Parathyroid adenoma (tissue), 2 donors: ENCODE measurements around the gene KCTD21.
A peak's percentile ranks its signal among the peaks of the same experiment; 100 is the strongest.

ENCODE experiments used
- H2AFZ ChIP-seq: fragments of 300-600 bp; sonication (generic); one replicate; pipeline ENCODE4 v1.7.0; 2017; ENCODE audit warnings: antibody characterized with exemption, mild to moderate bottlenecking
- H3K27ac ChIP-seq: fragments of 300-600 bp; sonication (generic); one replicate; pipeline ENCODE4 v1.7.0; 2017
- H3K27me3 ChIP-seq: fragments of 300-600 bp; sonication (generic); one replicate; pipeline ENCODE4 v1.7.0; 2017; ENCODE audit warnings: low read length; ENCODE audit not compliant: control insufficient read depth, insufficient read depth
- H3K36me3 ChIP-seq: fragments of 300-600 bp; sonication (generic); one replicate; pipeline ENCODE4 v1.7.0; 2017; ENCODE audit warnings: low read length; ENCODE audit not compliant: control insufficient read depth, insufficient read depth
- H3K4me1 ChIP-seq: fragments of 300-600 bp; sonication (generic); one replicate; pipeline ENCODE4 v1.7.0; 2017; ENCODE audit warnings: control low read depth
- H3K4me2 ChIP-seq: fragments of 300-600 bp; sonication (generic); one replicate; pipeline ENCODE4 v1.7.0; 2017; ENCODE audit warnings: low read length
- H3K4me3 ChIP-seq: fragments of 300-600 bp; sonication (generic); one replicate; pipeline ENCODE4 v1.7.0; 2017; ENCODE audit warnings: low read depth, low read length
- H3K79me2 ChIP-seq: fragments of 300-600 bp; sonication (generic); one replicate; pipeline ENCODE4 v1.7.0; 2017; ENCODE audit warnings: control low read depth
- H3K9ac ChIP-seq: fragments of 300-600 bp; sonication (generic); one replicate; pipeline ENCODE4 v1.7.0; 2017; ENCODE audit warnings: mild to moderate bottlenecking
- H3K9me3 ChIP-seq: fragments of 300-600 bp; sonication (generic); one replicate; pipeline ENCODE4 v1.7.0; 2017; ENCODE audit warnings: low read length; ENCODE audit not compliant: control insufficient read depth
- CTCF ChIP-seq: fragments of 300-600 bp; sonication (generic); IDR thresholded peaks from one replicate; pipeline ENCODE4 v1.7.0; 2017; ENCODE audit warnings: antibody characterized with exemption, mild to moderate bottlenecking
- donor health status: primary hyperparathyroidism.

The KCTD21 gene

DNA sequence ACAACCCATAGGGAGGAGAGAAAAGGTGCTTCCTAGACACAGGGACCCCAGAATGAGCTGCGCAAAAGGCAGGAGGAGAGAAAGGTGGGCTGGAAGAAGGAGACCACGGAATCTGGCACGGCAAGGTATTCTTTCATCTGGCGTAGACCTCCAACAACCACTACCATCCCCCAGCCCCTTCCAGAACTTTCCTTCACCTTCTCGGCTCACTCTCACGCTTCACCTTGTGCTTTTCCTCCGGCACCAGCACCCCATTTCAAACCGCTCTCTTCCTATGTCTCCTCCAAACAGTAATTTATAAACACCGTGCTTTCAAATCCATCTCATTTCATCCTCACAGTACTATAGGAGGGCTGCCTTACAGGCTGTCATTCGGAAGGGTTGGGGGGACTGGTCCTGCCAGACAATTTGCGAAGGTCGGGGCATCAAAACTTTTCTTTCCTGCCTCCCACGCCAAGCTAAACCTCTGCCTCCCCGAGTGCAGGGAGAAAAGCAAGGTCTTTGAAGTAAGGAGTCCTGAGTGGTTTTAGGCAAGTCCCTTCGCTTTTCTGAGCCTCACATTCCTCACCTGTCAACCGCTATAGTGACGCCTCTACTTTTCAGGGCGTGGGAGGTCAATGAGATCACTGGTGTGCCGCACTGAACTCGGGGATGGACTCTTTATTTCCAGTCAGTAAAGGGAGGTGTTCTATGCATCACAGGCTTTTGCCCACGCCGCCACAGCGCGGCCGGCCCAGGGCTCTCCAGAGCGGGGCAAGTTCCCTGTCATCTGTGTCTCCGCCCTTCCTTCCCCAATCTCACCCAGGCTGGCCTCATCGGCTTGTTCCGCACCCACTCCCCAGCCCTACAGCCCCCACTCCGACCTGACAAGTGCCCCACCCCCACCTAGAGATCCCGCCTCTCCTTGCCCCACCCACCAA lies 800 bp downstream of the KCTD21 start:
- peak overlapping the region; percentile 82 for H2AFZ ChIP-seq
- no peaks in the 10 kb centered on the region for H3K27me3 ChIP-seq
- TF ChIP-seq CTCF = no peak
- H3K4me2 ChIP-seq = peak overlapping the region; percentile 64
- H3K36me3 ChIP-seq = no peaks in the 10 kb centered on the region
- no peak overlapping the region for H3K9ac ChIP-seq
- peak overlapping the region; percentile 82 for H3K27ac ChIP-seq
- H3K4me1 ChIP-seq = peaks cover 11% of the 10 kb centered on the region
- no peaks in the 10 kb centered on the region for H3K9me3 ChIP-seq
- H3K79me2 ChIP-seq = peaks cover 5% of the 10 kb centered on the region
- H3K4me3 ChIP-seq = peak overlapping the region; percentile 87

GRCh38 chr11:78181185-78181584 lies 7.2 kb downstream of the KCTD21 start:
- Histone ChIP-seq H3K4me1 (no peaks in the 10 kb centered on the region), H3K36me3 (no peaks in the 10 kb centered on the region), H3K27me3 (no peaks in the 10 kb centered on the region), H3K9me3 (no peaks in the 10 kb centered on the region), H3K4me3 (no peak overlapping the region), H2AFZ (no peak overlapping the region), H3K4me2 (no peak overlapping the region), H3K9ac (no peak overlapping the region), H3K27ac (no peak overlapping the region), H3K79me2 (no peaks in the 10 kb centered on the region)
- TF ChIP-seq CTCF = no peak

DNA sequence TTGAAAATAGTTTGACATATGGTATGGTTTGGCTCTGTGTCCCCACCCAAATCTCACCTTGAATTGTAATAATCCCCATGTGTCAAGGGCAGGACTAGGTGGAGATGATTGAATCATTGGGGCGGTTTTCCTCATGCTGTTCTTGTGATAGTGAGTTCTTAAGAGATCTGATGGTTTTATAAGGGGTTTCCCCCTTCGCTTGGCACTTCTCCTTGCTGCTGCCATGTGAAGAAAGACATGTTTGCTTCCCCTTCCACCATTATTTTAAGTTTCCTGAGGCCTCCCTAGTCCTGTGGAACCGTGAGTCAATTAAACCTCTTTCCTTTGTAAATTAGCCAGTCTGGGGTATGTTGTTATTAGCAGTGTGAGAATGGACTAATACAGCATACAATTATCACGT lies 7.7 kb downstream of the KCTD21 start:
- Histone ChIP-seq H3K36me3 (no peaks in the 10 kb centered on the region), H3K4me2 (no peak overlapping the region), H3K27ac (no peak overlapping the region), H3K9ac (no peak overlapping the region), H3K79me2 (no peaks in the 10 kb centered on the region), H3K27me3 (no peaks in the 10 kb centered on the region), H2AFZ (no peak overlapping the region), H3K4me3 (no peak overlapping the region), H3K9me3 (no peaks in the 10 kb centered on the region), H3K4me1 (no peaks in the 10 kb centered on the region)
- TF ChIP-seq CTCF = no peak

GRCh38 chr11:78179459-78180071 lies 8.9 kb downstream of the KCTD21 start:
- Histone ChIP-seq H3K27me3 (no peaks in the 10 kb centered on the region), H3K4me3 (no peak overlapping the region), H3K36me3 (no peaks in the 10 kb centered on the region), H3K79me2 (no peaks in the 10 kb centered on the region), H3K9me3 (no peaks in the 10 kb centered on the region), H3K9ac (no peak overlapping the region), H3K4me1 (no peaks in the 10 kb centered on the region), H3K4me2 (no peak overlapping the region), H3K27ac (no peak overlapping the region), H2AFZ (no peak overlapping the region)
- TF ChIP-seq CTCF = no peak
